ENCODE results near the gene MLLT10.

GRCh38 chr10:21519397-21519933 is 14.6 kb upstream of the MLLT10 start:
- TF ChIP-seq TOX (CRISPR knock-in tag; IDR thresholded peaks at IDR 0.05; ENCODE audit: borderline replicate concordance): no peak
- TF ChIP-seq PPARA (CRISPR knock-in tag; IDR thresholded peaks at IDR 0.05; ENCODE audit: borderline replicate concordance): no peak
- no peak for TF ChIP-seq PATZ1 (CRISPR knock-in tag; IDR thresholded peaks at IDR 0.05; ENCODE audit: borderline replicate concordance)
- no peak for TF ChIP-seq TCF4 (CRISPR knock-in tag; IDR thresholded peaks at IDR 0.05; ENCODE audit: borderline replicate concordance)
- TF ChIP-seq OSR1 (CRISPR knock-in tag; IDR thresholded peaks at IDR 0.05): no peak
- no peak for TF ChIP-seq ZNF565 (CRISPR knock-in tag; conservative IDR thresholded peaks at IDR 0.05; ENCODE audit: low read depth)
- TF ChIP-seq GLIS3 (CRISPR knock-in tag; IDR thresholded peaks at IDR 0.05): no peak
- no peak for TF ChIP-seq RARB (CRISPR knock-in tag; IDR thresholded peaks at IDR 0.05)
